ENCODE results near the gene TRDMT1. TPM values are rescaled to one million over a fixed set of nuclear protein-coding genes. Genes with fewer than 3 reads are reported as not detected.

TRDMT1 gene
- total and polyA plus RNA-seq, 2 donors (not counting 1 experiment from before 2014, with no cell fraction given), result 5.8 to 7.0 TPM

DNA sequence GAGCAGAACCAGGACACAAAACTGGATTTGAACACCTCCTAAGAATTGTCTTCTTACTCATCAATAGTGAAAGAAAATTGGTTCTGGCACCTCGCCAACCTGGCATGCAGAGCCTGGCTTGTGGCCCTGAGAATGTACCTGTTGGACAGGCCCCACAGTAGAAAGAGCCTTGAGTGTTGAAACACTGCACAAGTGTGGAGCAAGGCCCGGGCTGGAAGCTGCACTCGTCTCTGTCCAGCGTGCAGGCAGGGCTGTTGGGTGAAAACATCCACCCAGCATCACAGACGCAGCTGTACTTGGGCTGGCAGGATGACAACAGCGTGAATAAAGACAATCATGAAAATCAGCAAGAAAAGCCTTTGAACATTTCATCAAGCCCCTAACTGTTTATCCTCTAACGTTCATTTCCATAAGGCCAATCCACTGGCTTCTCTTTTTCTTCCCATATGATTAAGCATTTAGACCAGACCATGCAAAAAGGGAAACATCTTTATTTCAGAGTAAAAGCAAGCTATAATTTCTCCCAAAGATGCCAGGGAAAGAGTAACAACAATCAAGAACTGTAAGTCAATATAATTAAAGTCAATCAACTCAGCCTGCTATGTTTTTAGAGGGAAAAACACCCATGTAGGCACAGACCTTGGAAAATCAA, 87.5 kb downstream of the TRDMT1 start:
- Histone ChIP-seq H3K9me3 (ENCODE audit: control insufficient read depth, insufficient read depth, low read depth, low read length) (no peaks in the 10 kb centered on the region), H3K4me2 (ENCODE audit: extremely low read depth, insufficient read depth, low read length) (no peak overlapping the region), H3K4me3 (replicated peaks in 1 of 4; ENCODE audit: control extremely low read depth in 1 of 4, insufficient read depth in 1 of 4, low read depth in 3 of 4, low read length in 4 of 4) (no peak overlapping the region), H3K27me3 (ENCODE audit: control insufficient read depth, insufficient read depth, low read length) (no peaks in the 10 kb centered on the region), H3K79me2 (ENCODE audit: control insufficient read depth, insufficient read depth, low read length) (no peaks in the 10 kb centered on the region), H4K20me1 (ENCODE audit: control insufficient read depth, extremely low read depth, insufficient read depth, low read length) (no peaks in the 10 kb centered on the region), H3K9ac (ENCODE audit: insufficient read depth, low read length) (no peak overlapping the region), H3K36me3 (ENCODE audit: control insufficient read depth, insufficient read depth, low read length) (no peaks in the 10 kb centered on the region), H3K4me1 (ENCODE audit: control insufficient read depth, extremely low read depth, insufficient read depth, low read length) (peaks cover 2% of the 10 kb centered on the region), H3K27ac (ENCODE audit: insufficient read depth, low read length) (no peak overlapping the region), H2AFZ (ENCODE audit: low read length) (no peak overlapping the region)
- DNase-seq (ENCODE audit: low read depth in 2 of 2), result peak; percentile 48 to 86
- TF ChIP-seq EZH2 (IDR thresholded peaks at IDR 0.05; ENCODE audit: low read length, missing control alignments) (no peak), CTCF (conservative IDR thresholded peaks at IDR 0.05 in 1 of 2, IDR thresholded peaks at IDR 0.05 in 1 of 2; ENCODE audit: low read depth in 1 of 2, low read length in 2 of 2) (no peak)

GRCh38 chr10:17113346-17113745, 88.1 kb downstream of the TRDMT1 start:
- Histone ChIP-seq H3K4me2 (ENCODE audit: extremely low read depth, insufficient read depth, low read length) (no peak overlapping the region), H3K27me3 (ENCODE audit: control insufficient read depth, insufficient read depth, low read length) (no peaks in the 10 kb centered on the region), H3K27ac (ENCODE audit: insufficient read depth, low read length) (no peak overlapping the region), H4K20me1 (ENCODE audit: control insufficient read depth, extremely low read depth, insufficient read depth, low read length) (no peaks in the 10 kb centered on the region), H3K36me3 (ENCODE audit: control insufficient read depth, insufficient read depth, low read length) (no peaks in the 10 kb centered on the region), H3K9ac (ENCODE audit: insufficient read depth, low read length) (no peak overlapping the region), H3K4me1 (ENCODE audit: control insufficient read depth, extremely low read depth, insufficient read depth, low read length) (peaks cover 2% of the 10 kb centered on the region), H2AFZ (ENCODE audit: low read length) (no peak overlapping the region), H3K79me2 (ENCODE audit: control insufficient read depth, insufficient read depth, low read length) (no peaks in the 10 kb centered on the region), H3K4me3 (replicated peaks in 1 of 4; ENCODE audit: control extremely low read depth in 1 of 4, insufficient read depth in 1 of 4, low read depth in 3 of 4, low read length in 4 of 4) (no peak overlapping the region), H3K9me3 (ENCODE audit: control insufficient read depth, insufficient read depth, low read depth, low read length) (no peaks in the 10 kb centered on the region)
- no peak for DNase-seq (ENCODE audit: low read depth in 2 of 2)
- TF ChIP-seq CTCF (conservative IDR thresholded peaks at IDR 0.05 in 1 of 2, IDR thresholded peaks at IDR 0.05 in 1 of 2; ENCODE audit: low read depth in 1 of 2, low read length in 2 of 2) (no peak), EZH2 (IDR thresholded peaks at IDR 0.05; ENCODE audit: low read length, missing control alignments) (no peak)

- no peak overlapping the region for H2AFZ ChIP-seq (ENCODE audit: low read length)
- H3K27me3 ChIP-seq (ENCODE audit: control insufficient read depth, insufficient read depth, low read length), result no peaks in the 10 kb centered on the region
- TF ChIP-seq CTCF (conservative IDR thresholded peaks at IDR 0.05 in 1 of 2, IDR thresholded peaks at IDR 0.05 in 1 of 2; ENCODE audit: low read depth in 1 of 2, low read length in 2 of 2) (no peak), EZH2 (IDR thresholded peaks at IDR 0.05; ENCODE audit: low read length, missing control alignments) (no peak)
- H3K36me3 ChIP-seq (ENCODE audit: control insufficient read depth, insufficient read depth, low read length), result no peaks in the 10 kb centered on the region
- no peaks in the 10 kb centered on the region for H3K9me3 ChIP-seq (ENCODE audit: control insufficient read depth, insufficient read depth, low read depth, low read length)
- H3K9ac ChIP-seq (ENCODE audit: insufficient read depth, low read length), result no peak overlapping the region
- no peak overlapping the region for H3K4me2 ChIP-seq (ENCODE audit: extremely low read depth, insufficient read depth, low read length)
- no peak overlapping the region for H3K27ac ChIP-seq (ENCODE audit: insufficient read depth, low read length)
- no peak for DNase-seq (ENCODE audit: low read depth in 2 of 2)
- H3K4me1 ChIP-seq (ENCODE audit: control insufficient read depth, extremely low read depth, insufficient read depth, low read length), result peaks cover 2% of the 10 kb centered on the region
- H3K79me2 ChIP-seq (ENCODE audit: control insufficient read depth, insufficient read depth, low read length), result no peaks in the 10 kb centered on the region
- H4K20me1 ChIP-seq (ENCODE audit: control insufficient read depth, extremely low read depth, insufficient read depth, low read length), result no peaks in the 10 kb centered on the region
- H3K4me3 ChIP-seq (replicated peaks in 1 of 4; ENCODE audit: control extremely low read depth in 1 of 4, insufficient read depth in 1 of 4, low read depth in 3 of 4, low read length in 4 of 4), result no peak overlapping the region
These were observed 88.9 kb downstream of the TRDMT1 start for GRCh38 chr10:17112566-17112965.
